GM12878 (cell line): ENCODE results near the gene SPRED3. TPM values are rescaled to one million over a fixed set of nuclear protein-coding genes. Genes with fewer than 3 reads are reported as not detected.
A peak's percentile ranks its signal among the peaks of the same experiment; 100 is the strongest.

Experiments
- ATAC-seq: fragments of 200-7000 bp; cut with Tn5 transposase; 3 replicates; pipeline ENCODE4 v1.9.1; 2020; ENCODE audit warnings: mild to moderate bottlenecking, moderate library complexity
- BruUV-seq: library from RNA; stranded (reverse); fragments of 400-500 nt; replicated peaks from 2 replicates; lab custom pipeline; 2021; lab: Mats Ljungman, UMichigan
- CTCF ChIA-PET: fragments of 300-600 bp; sonication (Branson Sonifier 250); formaldehyde crosslinking; extraction: SDS; loops from one replicate; lab custom pipeline; 2021; ENCODE audit warnings: inconsistent platforms; lab: Yijun Ruan, JAX
- POLR2A ChIA-PET: fragments of 350-600 bp; formaldehyde crosslinking; extraction: SDS; loops from one replicate; lab custom pipeline; 2021; ENCODE audit warnings: inconsistent platforms; lab: Charles Lee
- RAD21 ChIA-PET: fragments of 300-600 bp; sonication (Branson Sonifier 250); formaldehyde crosslinking; loops from one replicate; lab custom pipeline; 2023; ENCODE audit warnings: antibody characterized with exemption; ENCODE audit not compliant: unreplicated experiment; lab: Charles Lee
- SMC1A ChIA-PET: fragments of 300-600 bp; sonication (Branson Sonifier 250); formaldehyde crosslinking; loops from one replicate; lab custom pipeline; 2023; ENCODE audit not compliant: unreplicated experiment, uncharacterized antibody; lab: Charles Lee
- DNase-seq: peaks from one replicate; pipeline ENCODE4 v3.0.0-alpha.2; 2011; ENCODE audit warnings: low read depth, low spot score
- FAIRE-seq: peaks from 3 replicates; lab custom pipeline; 2011; peaks lifted over from hg19 to GRCh38; lab: Jason Lieb, UNC
- H2AFZ ChIP-seq: 2 replicates; pipeline ENCODE4 v1.6.0; 2011; ENCODE audit warnings: low read depth, low read length, control low read depth; ENCODE audit not compliant: control insufficient read depth
- H3K27ac ChIP-seq: 2 replicates; pipeline ENCODE4 v1.5.1; 2011; ENCODE audit warnings: control low read depth; ENCODE audit not compliant: control insufficient read depth, insufficient read depth
- H3K27me3 ChIP-seq, 2 experiments: replicated peaks in 1 of 2; 2 replicates each; pipeline versions ENCODE4 v1.6.0 to v1.6.1; 2011; ENCODE audit warnings: low read length in 1 of 2; ENCODE audit not compliant: control insufficient read depth in 2 of 2, insufficient read depth in 2 of 2
- H3K36me3 ChIP-seq, 2 experiments: 2 replicates each; pipeline ENCODE4 v1.5.1; 2011; ENCODE audit warnings: low read length in 1 of 2; ENCODE audit not compliant: control insufficient read depth in 2 of 2, insufficient read depth in 2 of 2
- H3K4me1 ChIP-seq: 2 replicates; pipeline ENCODE4 v1.6.1; 2011; ENCODE audit warnings: mild to moderate bottlenecking, low read length, moderate library complexity, mixed read lengths; ENCODE audit not compliant: control insufficient read depth, insufficient read depth
- H3K4me2 ChIP-seq: 2 replicates; pipeline ENCODE4 v1.6.0; 2011; ENCODE audit warnings: control low read depth; ENCODE audit not compliant: control insufficient read depth, insufficient read depth
- H3K4me3 ChIP-seq: fragments of 200-600 bp; sonication (generic); 2 replicates; pipeline ENCODE4 v1.5.1; 2016
- H3K79me2 ChIP-seq: 2 replicates; pipeline ENCODE4 v1.6.0; 2011; ENCODE audit warnings: low read length; ENCODE audit not compliant: control insufficient read depth, insufficient read depth
- H3K9ac ChIP-seq: 2 replicates; pipeline ENCODE4 v1.8.0; 2011; ENCODE audit warnings: low read length, control low read depth, mixed read lengths; ENCODE audit not compliant: control insufficient read depth, insufficient read depth
- H3K9me3 ChIP-seq: replicated peaks from 3 replicates; pipeline ENCODE4 v1.5.1; 2011; ENCODE audit warnings: mild to moderate bottlenecking, low read length; ENCODE audit not compliant: control insufficient read depth, insufficient read depth
- H4K20me1 ChIP-seq: 2 replicates; pipeline ENCODE4 v1.6.0; 2011; ENCODE audit not compliant: control insufficient read depth, insufficient read depth
- ATF2 ChIP-seq: IDR thresholded peaks from 2 replicates; pipeline ENCODE4 v1.6.1; 2012; ENCODE audit warnings: low read length, inconsistent platforms
- DPF2 ChIP-seq: fragments of 450-650 bp; IDR thresholded peaks from 2 replicates; pipeline ENCODE4 v1.6.1; 2017; ENCODE audit warnings: mild to moderate bottlenecking
- ESRRA ChIP-seq: IDR thresholded peaks from 2 replicates; pipeline ENCODE4 v1.6.1; 2012; ENCODE audit warnings: mild to moderate bottlenecking, low read length, improper control_type of control experiment
- FOXM1 ChIP-seq: IDR thresholded peaks from 2 replicates; pipeline ENCODE4 v1.6.1; 2012; ENCODE audit warnings: low read depth, mild to moderate bottlenecking, inconsistent platforms, low read length, moderate library complexity
- IKZF2 ChIP-seq, 2 experiments: fragments of 450-650 bp; IDR thresholded peaks; 2 replicates each; pipeline ENCODE4 v1.6.1; 2017; ENCODE audit warnings: mild to moderate bottlenecking in 2 of 2, moderate library complexity in 2 of 2
- NBN ChIP-seq: fragments of 450-650 bp; IDR thresholded peaks from 2 replicates; pipeline ENCODE4 v1.6.1; 2016
- PAX8 ChIP-seq: fragments of 450-650 bp; IDR thresholded peaks from 2 replicates; pipeline ENCODE4 v1.6.1; 2017; ENCODE audit warnings: mild to moderate bottlenecking, moderate library complexity
- STAT1 ChIP-seq: fragments of 450-650 bp; conservative IDR thresholded peaks from 2 replicates; pipeline ENCODE4 v1.6.1; 2014; ENCODE audit warnings: antibody characterized with exemption, mild to moderate bottlenecking
- ZBED1 ChIP-seq: IDR thresholded peaks from 2 replicates; pipeline ENCODE4 v1.6.1; 2016; ENCODE audit warnings: borderline replicate concordance
- ZNF687 ChIP-seq: fragments of 450-650 bp; IDR thresholded peaks from 2 replicates; pipeline ENCODE4 v1.6.1; 2017; ENCODE audit warnings: mild to moderate bottlenecking, moderate library complexity
- WGBS: methylation state at CpG from one replicate; pipeline ENCODE4 v1.1.6; 2016; ENCODE audit warnings: low lambda C conversion rate; ENCODE audit not compliant: insufficient replicate concordance, insufficient coverage; ENCODE audit errors: missing lambda C conversion rate; 5-methylcytosine and 5-hydroxymethylcytosine counted together
- in situ Hi-C: fragments of 300-500 bp; cut with MboI; formaldehyde crosslinking; loops from 9 replicates; pipeline ENCODE4 v1.14.3; 2018; ENCODE audit warnings: mixed read lengths
- intact Hi-C: fragments of 100-400 bp; cut with micrococcal nuclease; formaldehyde crosslinking; loops from one replicate; pipeline ENCODE4 v1.14.2; 2022; ENCODE audit not compliant: unreplicated experiment
- polyA plus RNA-seq, 11 experiments: library from polyadenylated mRNA; depleted of rRNA in 4 of 11; unstranded in 6 of 11; stranded (reverse) in 5 of 11; fragments of >200 nt; fragmentation: Nextera tagmentation in 4 of 11; fragmentation: Illumina TruSeq in 1 of 11; extraction: Ambion mirVana in 4 of 11; extraction: Trizol in 1 of 11; gene quantifications; 1 replicate in 1 of 11; 2 replicates in 10 of 11; pipeline versions ENCODE4 v1.2.1 to v1.2.3, GENCODE V29; 2011 to 2016; ENCODE audit warnings: inconsistent platforms in 2 of 11, missing spikeins in 2 of 11, low read depth in 1 of 11
- total RNA-seq, 4 experiments: library from RNA; depleted of rRNA in 3 of 4; stranded (reverse); fragments of >200 nt in 3 of 4; fragmentation: Illumina TruSeq in 1 of 4; extraction: Trizol in 1 of 4; gene quantifications; 2 replicates each; pipeline versions ENCODE4 v1.2.1 to v1.2.3, GENCODE V29; 2013 to 2021

The SPRED3 gene
- total and polyA plus RNA-seq, 10 of the 15 experiments (the other 5 are each of a cell fraction or from before 2014, with no cell fraction given), result 0.09 to 1.5 (median 0.31) TPM; not detected in 2

GRCh38 chr19:38371081-38371480 is 17.4 kb upstream of the SPRED3 start:
- CTCF ChIA-PET, result no interaction called here
- intact Hi-C loops, result no loop called here
- SMC1A ChIA-PET, result no interaction called here
- no peaks in the 10 kb centered on the region for H3K9me3 ChIP-seq
- H3K4me1 ChIP-seq, result peaks cover 6% of the 10 kb centered on the region
- POLR2A ChIA-PET, result no interaction called here
- TF ChIP-seq ATF2 (no peak), NBN (no peak), DPF2 (no peak), ESRRA (no peak)
- TF ChIP-seq, all 136 proteins: peak for 0
- Histone ChIP-seq H3K27ac (no peak overlapping the region), H3K4me3 (no peak overlapping the region), H3K27me3 (peaks cover 0 to 2% of the 10 kb centered on the region in 2 experiments; a peak in 1 of 4 replicates), H3K9ac (no peak overlapping the region), H4K20me1 (no peaks in the 10 kb centered on the region), H3K4me2 (no peak overlapping the region), H3K79me2 (peaks cover 15% of the 10 kb centered on the region), H3K36me3 (peaks cover 0 to 3% of the 10 kb centered on the region in 2 experiments; a peak in 1 of 4 replicates), H2AFZ (no peak overlapping the region)
- RAD21 ChIA-PET, result no interaction called here
- BruUV-seq, result no TSS peak
- 50% methylated on average over 6 of the region's 6 CpGs for WGBS
- FAIRE-seq (no peak), DNase-seq (no peak), ATAC-seq (no peak)
- in situ Hi-C loops, result loop anchor here (5.0 kb wide), 1 partner anchor 34 kb away; the partner anchor contains the start of gene CATSPERG

DNA sequence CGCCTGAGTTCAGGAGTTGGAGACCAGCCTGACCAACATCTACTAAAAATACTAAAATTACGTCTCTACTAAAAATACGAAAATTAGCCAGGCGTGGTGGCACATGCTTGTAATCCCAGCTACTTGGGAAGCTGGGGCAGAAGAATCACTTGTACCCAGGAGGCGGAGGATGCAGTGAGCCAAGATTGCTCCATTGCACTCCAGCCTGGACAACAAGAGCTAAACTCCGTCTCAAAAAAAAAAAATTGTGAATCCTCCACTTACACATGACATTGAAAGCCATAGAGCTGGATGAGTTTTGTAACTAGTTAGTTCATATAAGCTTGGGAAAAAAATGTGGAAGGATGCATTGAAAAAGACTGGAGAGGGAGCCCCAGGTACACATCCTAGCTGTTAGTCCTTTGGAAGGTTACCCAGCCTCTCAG is 14.6 kb upstream of the SPRED3 start:
- FAIRE-seq, result no peak
- peak overlapping the region; percentile 94 for H3K4me2 ChIP-seq
- ChIA-PET RAD21 (interaction anchor here (0.5 to 4.8 kb wide), 18 partner anchors 14 to 556 kb away, joined by 3 to 46 read pairs (median 4); partner anchors contain the start of genes ACTN4, CATSPERG, EIF3K and FAM98C), CTCF (interaction anchor here (0.7 to 2.8 kb wide), 15 partner anchors 14 to 556 kb away, joined by 3 to 34 read pairs (median 4); partner anchors contain the start of genes CATSPERG, FAM98C, GGN and MRPS12), POLR2A (interaction anchor here (0.6 to 2.6 kb wide), 14 partner anchors 11 to 908 kb away, joined by 3 to 26 read pairs (median 4); partner anchors contain the start of genes CATSPERG, FAM98C, GGN and NFKBIB), SMC1A (interaction anchor here (0.6 to 1.7 kb wide), 8 partner anchors 29 to 474 kb away, joined by 3 to 21 read pairs (median 6); partner anchors contain the start of genes ACTN4, CATSPERG and FAM98C)
- peak overlapping the region; percentile 73 for H3K9ac ChIP-seq
- peaks cover 26% of the 10 kb centered on the region for H3K79me2 ChIP-seq
- peak overlapping the region; percentile 99 for H2AFZ ChIP-seq
- intact Hi-C loops (loop anchor here (1.0 kb wide), 1 partner anchor 39 kb away; the partner anchor contains the start of gene CATSPERG), in situ Hi-C loops (loop anchor here (5.0 kb wide), 1 partner anchor 37 kb away; the partner anchor contains the start of gene CATSPERG)
- BruUV-seq, result TSS peak; percentile 93
- peaks cover 0 to 2% of the 10 kb centered on the region in 2 experiments; a peak in 1 of 4 replicates for H3K27me3 ChIP-seq
- H3K9me3 ChIP-seq, result no peaks in the 10 kb centered on the region
- no peaks in the 10 kb centered on the region for H4K20me1 ChIP-seq
- peak overlapping the region; percentile 62; the same call in 1 of the 2 replicates for H3K4me3 ChIP-seq
- peaks cover 0 to 10% of the 10 kb centered on the region in 2 experiments; a peak in 2 of 4 replicates for H3K36me3 ChIP-seq
- no peak for ATAC-seq
- H3K27ac ChIP-seq, result peak overlapping the region; percentile 76
- DNase-seq, result no peak
- WGBS, result 45% methylated on average over 6 of the region's 6 CpGs
- TF ChIP-seq FOXM1 (no peak), ZNF687 (0 out of 2 replicates have a peak, but pooled peaks have one; percentile 30), PAX8 (peak; percentile 44; the same call in 1 of the 2 replicates), IKZF2 (IDR thresholded peaks at IDR 0.05) (0 out of 4 replicates have a peak, but pooled peaks of 1 of the 2 experiments have one; percentile 17), STAT1 (no peak; the same call in 1 of the 2 replicates), ZBED1 (no peak)
- H3K4me1 ChIP-seq, result peaks cover 14% of the 10 kb centered on the region
